Measurements from ENCODE around the gene RNF157.

DNA sequence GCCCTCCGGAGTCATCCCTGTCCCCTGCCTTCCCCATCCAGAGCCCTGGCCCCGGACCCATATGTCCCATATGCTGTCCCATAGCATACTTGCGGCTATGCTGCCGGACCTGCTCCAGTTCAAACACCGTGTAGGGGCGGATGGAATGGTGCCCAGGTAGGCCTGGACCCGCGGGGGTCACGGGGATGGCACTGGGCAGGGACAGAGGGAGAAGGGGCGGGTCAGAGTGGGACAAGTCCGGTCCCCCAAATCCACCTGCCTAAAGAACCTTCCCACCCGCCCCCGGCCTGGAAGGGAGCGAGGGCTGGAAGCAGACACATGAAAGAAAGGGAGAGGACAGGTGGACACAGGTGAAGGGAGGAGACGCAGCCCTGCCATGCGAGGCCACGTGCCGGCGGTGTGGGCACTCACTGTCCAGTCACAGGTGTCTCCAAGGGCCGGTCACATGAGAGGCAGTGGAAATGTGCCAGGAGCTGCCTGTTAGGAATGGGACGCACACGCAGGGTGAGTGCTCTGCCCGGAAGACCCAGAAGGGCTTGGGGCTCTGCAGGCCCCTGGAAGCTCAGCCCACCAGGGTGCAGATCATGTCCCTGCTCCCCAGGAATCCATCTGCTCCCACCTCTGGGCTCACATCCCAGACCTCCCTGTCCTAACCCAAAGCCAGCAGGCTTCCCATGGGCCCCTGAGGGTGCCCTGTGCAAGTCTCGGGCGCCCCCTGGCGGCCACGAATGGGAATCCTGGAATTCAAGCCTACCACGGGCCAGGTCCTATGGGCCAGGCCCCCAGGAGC lies 38.9 kb upstream of the RNF157 start:
- TF ChIP-seq ZNF792 (tag by site-specific recombination; IDR thresholded peaks at IDR 0.05) (no peak), GLI4 (tag by site-specific recombination; IDR thresholded peaks at IDR 0.05) (no peak), ZNF274 (IDR thresholded peaks at IDR 0.05; ENCODE audit: low read length) (no peak), ZNF274 (tag by site-specific recombination; IDR thresholded peaks at IDR 0.05; ENCODE audit: borderline replicate concordance) (no peak), ZFHX2 (tag by site-specific recombination; conservative IDR thresholded peaks at IDR 0.05) (peak; percentile 17; the same call in 1 of the 2 replicates), BCL11A (tag by site-specific recombination; IDR thresholded peaks at IDR 0.05; ENCODE audit: low read depth) (no peak), ZNF280C (tag by site-specific recombination; IDR thresholded peaks at IDR 0.05) (no peak)
- TF ChIP-seq, protein P1, sequence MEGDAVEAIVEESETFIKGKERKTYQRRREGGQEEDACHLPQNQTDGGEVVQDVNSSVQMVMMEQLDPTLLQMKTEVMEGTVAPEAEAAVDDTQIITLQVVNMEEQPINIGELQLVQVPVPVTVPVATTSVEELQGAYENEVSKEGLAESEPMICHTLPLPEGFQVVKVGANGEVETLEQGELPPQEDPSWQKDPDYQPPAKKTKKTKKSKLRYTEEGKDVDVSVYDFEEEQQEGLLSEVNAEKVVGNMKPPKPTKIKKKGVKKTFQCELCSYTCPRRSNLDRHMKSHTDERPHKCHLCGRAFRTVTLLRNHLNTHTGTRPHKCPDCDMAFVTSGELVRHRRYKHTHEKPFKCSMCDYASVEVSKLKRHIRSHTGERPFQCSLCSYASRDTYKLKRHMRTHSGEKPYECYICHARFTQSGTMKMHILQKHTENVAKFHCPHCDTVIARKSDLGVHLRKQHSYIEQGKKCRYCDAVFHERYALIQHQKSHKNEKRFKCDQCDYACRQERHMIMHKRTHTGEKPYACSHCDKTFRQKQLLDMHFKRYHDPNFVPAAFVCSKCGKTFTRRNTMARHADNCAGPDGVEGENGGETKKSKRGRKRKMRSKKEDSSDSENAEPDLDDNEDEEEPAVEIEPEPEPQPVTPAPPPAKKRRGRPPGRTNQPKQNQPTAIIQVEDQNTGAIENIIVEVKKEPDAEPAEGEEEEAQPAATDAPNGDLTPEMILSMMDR (tag by site-specific recombination; IDR thresholded peaks at IDR 0.05), result peak; percentile 91

Measured in HEK293 (cell line).